UCSD-AML1 (cell line): ENCODE results near the gene NPIPA3.
"Not testable (repeated sequence)": the region's sequence is repeated elsewhere in the genome, so short reads cannot be mapped to it uniquely, and the experiment has no call there.

Experiments used
- DNase-seq: peaks from one replicate; lab custom pipeline; 2025; ENCODE audit not compliant: unreplicated experiment; lab: John Stamatoyannopoulos, UW

The NPIPA3 gene

GRCh38 chr16:14703156-14704011 lies at the start of gene NPIPA3:
TSS of gene NPIPA3 (plus strand) at chr16:14703411. CDS start at chr16:14708944, 5,533 bp downstream.
- DNase-seq, result not testable (repeated sequence)

GRCh38 chr16:14658063-14658462 lies 45.1 kb upstream of the NPIPA3 start:
- no peak for DNase-seq

- DNase-seq, result no peak
These were observed 35.6 kb upstream of the NPIPA3 start for GRCh38 chr16:14667347-14668266.

- DNase-seq, result no peak
These were observed 34.5 kb upstream of the NPIPA3 start for GRCh38 chr16:14668556-14669223.

GRCh38 chr16:14669776-14670175 lies 33.4 kb upstream of the NPIPA3 start:
- DNase-seq, result no peak

- DNase-seq, result no peak
These were observed 30.7 kb upstream of the NPIPA3 start for GRCh38 chr16:14672403-14672971.

- no peak for DNase-seq
These were observed 26.6 kb upstream of the NPIPA3 start for GRCh38 chr16:14676633-14677032.

GRCh38 chr16:14677627-14678026 lies 25.6 kb upstream of the NPIPA3 start:
- no peak for DNase-seq

GRCh38 chr16:14678748-14679497 lies 24.3 kb upstream of the NPIPA3 start:
- DNase-seq, result no peak

GRCh38 chr16:14680396-14680795 lies 22.8 kb upstream of the NPIPA3 start:
- DNase-seq, result not testable (repeated sequence)

GRCh38 chr16:14681115-14681514 lies 22.1 kb upstream of the NPIPA3 start:
- DNase-seq, result no peak

GRCh38 chr16:14682121-14682520 lies 21.1 kb upstream of the NPIPA3 start:
- DNase-seq, result no peak

- not testable (repeated sequence) for DNase-seq
These were observed 17.1 kb upstream of the NPIPA3 start for GRCh38 chr16:14685870-14686793.

- DNase-seq, result not testable (repeated sequence)
These were observed 9.1 kb upstream of the NPIPA3 start, which contains the start of gene PLA2G10 for GRCh38 chr16:14694129-14694528. TSS of gene PLA2G10 (minus strand) at chr16:14694308. CDS start at chr16:14694229, 79 bp downstream.

GRCh38 chr16:14701859-14702258 lies 1.4 kb upstream of the NPIPA3 start:
- not testable (repeated sequence) for DNase-seq

- not testable (repeated sequence) for DNase-seq
These were observed 539 bp upstream of the NPIPA3 start for GRCh38 chr16:14702672-14703071.

- not testable (repeated sequence) for DNase-seq
These were observed 30.0 kb downstream of the NPIPA3 start for GRCh38 chr16:14733233-14733632.

- DNase-seq, result not testable (repeated sequence)
These were observed 37.7 kb downstream of the NPIPA3 start for GRCh38 chr16:14740832-14741385.
